ENCODE data around the gene FASTKD1. TPM values are rescaled to one million over a fixed set of nuclear protein-coding genes. Genes with fewer than 3 reads are reported as not detected.
"Not testable (repeated sequence)": the region's sequence is repeated elsewhere in the genome, so short reads cannot be mapped to it uniquely, and the experiment has no call there.

Gene FASTKD1
- total RNA-seq, 1 donor from 2014 or later, result 13.3 TPM

- H3K4me3 ChIP-seq (ENCODE audit: low read depth, low read length), result no peak overlapping the region
- DNase-seq (ENCODE audit: low read depth), result no peak
- no peaks in the 10 kb centered on the region for H3K27me3 ChIP-seq (ENCODE audit: control insufficient read depth, insufficient read depth, low read length)
- no peak for TF ChIP-seq CTCF (IDR thresholded peaks at IDR 0.05; ENCODE audit: insufficient read depth, low read length, poor library complexity, severe bottlenecking)
- H3K36me3 ChIP-seq (ENCODE audit: control insufficient read depth, insufficient read depth, low read length), result no peaks in the 10 kb centered on the region
These were observed 40.2 kb upstream of the FASTKD1 start for GRCh38 chr2:169613876-169614275.

GRCh38 chr2:169609264-169609663, 35.6 kb upstream of the FASTKD1 start:
- H3K27me3 ChIP-seq (ENCODE audit: control insufficient read depth, insufficient read depth, low read length), result no peaks in the 10 kb centered on the region
- DNase-seq (ENCODE audit: low read depth), result no peak
- no peak for TF ChIP-seq CTCF (IDR thresholded peaks at IDR 0.05; ENCODE audit: insufficient read depth, low read length, poor library complexity, severe bottlenecking)
- H3K4me3 ChIP-seq (ENCODE audit: low read depth, low read length), result no peak overlapping the region
- no peaks in the 10 kb centered on the region for H3K36me3 ChIP-seq (ENCODE audit: control insufficient read depth, insufficient read depth, low read length)

- Histone ChIP-seq H3K4me3 (ENCODE audit: low read depth, low read length) (no peak overlapping the region), H3K27me3 (ENCODE audit: control insufficient read depth, insufficient read depth, low read length) (no peaks in the 10 kb centered on the region), H3K36me3 (ENCODE audit: control insufficient read depth, insufficient read depth, low read length) (no peaks in the 10 kb centered on the region)
- no peak for DNase-seq (ENCODE audit: low read depth)
- no peak for TF ChIP-seq CTCF (IDR thresholded peaks at IDR 0.05; ENCODE audit: insufficient read depth, low read length, poor library complexity, severe bottlenecking)
These were observed 25.9 kb upstream of the FASTKD1 start for GRCh38 chr2:169599568-169599967.

GRCh38 chr2:169598982-169599381, 25.3 kb upstream of the FASTKD1 start:
- Histone ChIP-seq H3K27me3 (ENCODE audit: control insufficient read depth, insufficient read depth, low read length) (no peaks in the 10 kb centered on the region), H3K4me3 (ENCODE audit: low read depth, low read length) (no peak overlapping the region), H3K36me3 (ENCODE audit: control insufficient read depth, insufficient read depth, low read length) (no peaks in the 10 kb centered on the region)
- no peak for TF ChIP-seq CTCF (IDR thresholded peaks at IDR 0.05; ENCODE audit: insufficient read depth, low read length, poor library complexity, severe bottlenecking)
- no peak for DNase-seq (ENCODE audit: low read depth)

GRCh38 chr2:169596546-169596945, 22.9 kb upstream of the FASTKD1 start:
- not testable (repeated sequence) for H3K27me3 ChIP-seq (ENCODE audit: control insufficient read depth, insufficient read depth, low read length)

GRCh38 chr2:169590804-169591203, 17.1 kb upstream of the FASTKD1 start:
- no peak overlapping the region for H3K4me3 ChIP-seq (ENCODE audit: low read depth, low read length)
- no peak for DNase-seq (ENCODE audit: low read depth)
- H3K27me3 ChIP-seq (ENCODE audit: control insufficient read depth, insufficient read depth, low read length), result no peaks in the 10 kb centered on the region
- TF ChIP-seq CTCF (IDR thresholded peaks at IDR 0.05; ENCODE audit: insufficient read depth, low read length, poor library complexity, severe bottlenecking), result no peak
- H3K36me3 ChIP-seq (ENCODE audit: control insufficient read depth, insufficient read depth, low read length), result no peaks in the 10 kb centered on the region

More at GRCh38 chr2:169596546-169596945, 22.9 kb upstream of the FASTKD1 start:
- not testable (repeated sequence) for DNase-seq (ENCODE audit: low read depth); H3K36me3 ChIP-seq (ENCODE audit: control insufficient read depth, insufficient read depth, low read length); H3K4me3 ChIP-seq (ENCODE audit: low read depth, low read length)
